Measurements from ENCODE around the gene ARHGEF7. TPM values are rescaled to one million over a fixed set of nuclear protein-coding genes. Genes with fewer than 3 reads are reported as not detected.

ARHGEF7 gene
- total RNA-seq, 1 experiment from 2014 or later, result 47.3 TPM

GRCh38 chr13:111120422-111120821 lies 5.3 kb downstream of the ARHGEF7 start:
- H3K27me3 Mint-ChIP-seq (ENCODE audit: low read depth), result peaks cover 34% of the 10 kb centered on the region
- ATAC-seq (no peak), DNase-seq (ENCODE audit: low spot score) (no peak)
- H3K36me3 Mint-ChIP-seq, result no peaks in the 10 kb centered on the region
- TF ChIP-seq FOXP4 (CRISPR knock-in tag; IDR thresholded peaks at IDR 0.05) (no peak), ZBTB21 (CRISPR knock-in tag; IDR thresholded peaks at IDR 0.05; ENCODE audit: borderline replicate concordance) (no peak), E2F5 (CRISPR knock-in tag; IDR thresholded peaks at IDR 0.05) (no peak)
- no peak overlapping the region for H3K4me3 Mint-ChIP-seq
- peak overlapping the region; percentile 28; the same call in 1 of the 2 replicates for H3K27ac Mint-ChIP-seq
- CTCF ChIA-PET, result interaction anchor here (0.8 kb wide), 1 partner anchor 82 kb away, joined by 3 read pairs; no protein-coding TSS in a partner anchor
- H3K9me3 Mint-ChIP-seq, result no peaks in the 10 kb centered on the region
- peaks cover 8% of the 10 kb centered on the region for H3K4me1 Mint-ChIP-seq
- POLR2A ChIA-PET, result no interaction called here

- H3K4me3 Mint-ChIP-seq, result no peak overlapping the region
- ChIA-PET POLR2A (no interaction called here), CTCF (interaction anchor here (0.8 kb wide), 1 partner anchor 81 kb away, joined by 3 read pairs; no protein-coding TSS in a partner anchor)
- ATAC-seq, result no peak
- H3K27ac Mint-ChIP-seq, result peak overlapping the region; percentile 28; the same call in 1 of the 2 replicates
- peaks cover 8% of the 10 kb centered on the region for H3K4me1 Mint-ChIP-seq
- no peaks in the 10 kb centered on the region for H3K36me3 Mint-ChIP-seq
- no peaks in the 10 kb centered on the region for H3K9me3 Mint-ChIP-seq
- DNase-seq (ENCODE audit: low spot score), result no peak
- H3K27me3 Mint-ChIP-seq (ENCODE audit: low read depth), result peaks cover 33% of the 10 kb centered on the region
- no peak for TF ChIP-seq RORB (CRISPR knock-in tag; IDR thresholded peaks at IDR 0.05)
- no peak for TF ChIP-seq IRF1 (CRISPR knock-in tag; IDR thresholded peaks at IDR 0.05)
- no peak for TF ChIP-seq CREB1 (CRISPR knock-in tag; IDR thresholded peaks at IDR 0.05)
- TF ChIP-seq ZMAT4 (CRISPR knock-in tag; IDR thresholded peaks at IDR 0.05), result no peak
- TF ChIP-seq ZNF281 (CRISPR knock-in tag; IDR thresholded peaks at IDR 0.05), result no peak
- no peak for TF ChIP-seq ZNF396 (CRISPR knock-in tag; IDR thresholded peaks at IDR 0.05; ENCODE audit: borderline replicate concordance)
- TF ChIP-seq ZNF219 (CRISPR knock-in tag; IDR thresholded peaks at IDR 0.05; ENCODE audit: borderline replicate concordance), result no peak
- TF ChIP-seq PREB (CRISPR knock-in tag; IDR thresholded peaks at IDR 0.05; ENCODE audit: borderline replicate concordance), result no peak
- TF ChIP-seq TP53 (CRISPR knock-in tag; IDR thresholded peaks at IDR 0.05), result no peak
- TF ChIP-seq ZBTB43 (CRISPR knock-in tag; IDR thresholded peaks at IDR 0.05), result no peak
- TF ChIP-seq ATF3 (CRISPR knock-in tag; conservative IDR thresholded peaks at IDR 0.05), result no peak
- TF ChIP-seq ATF1 (CRISPR knock-in tag; IDR thresholded peaks at IDR 0.05), result no peak
- TF ChIP-seq EMX1 (CRISPR knock-in tag; IDR thresholded peaks at IDR 0.05), result no peak
- no peak for TF ChIP-seq HMGA2 (CRISPR knock-in tag; IDR thresholded peaks at IDR 0.05)
- no peak for TF ChIP-seq ELF4 (CRISPR knock-in tag; IDR thresholded peaks at IDR 0.05; ENCODE audit: low read depth)
- TF ChIP-seq NR1H2 (CRISPR knock-in tag; IDR thresholded peaks at IDR 0.05), result no peak
- no peak for TF ChIP-seq ZNF121 (CRISPR knock-in tag; IDR thresholded peaks at IDR 0.05)
- no peak for TF ChIP-seq ARID4B (CRISPR knock-in tag; IDR thresholded peaks at IDR 0.05; ENCODE audit: borderline replicate concordance)
Observed at GRCh38 chr13:111120913-111121312, 5.8 kb downstream of the ARHGEF7 start.
